OCI-LY7 (cell line): ENCODE data around the gene PRF1.

Source experiments
- EZH2phosphoT487 ChIP-seq: fragments of 200-600 bp; sonication (generic); IDR thresholded peaks from 2 replicates; pipeline ENCODE4 v1.6.1; 2018; ENCODE audit warnings: low read depth, borderline replicate concordance, mild to moderate bottlenecking, mixed run types, antibody characterized with exemption, low read length, moderate library complexity, mixed read lengths
- TF ChIP-seq, protein P1 (sequence below): fragments of 200-600 bp; sonication (generic); conservative IDR thresholded peaks from 2 replicates; pipeline ENCODE4 v1.5.1; 2014; ENCODE audit warnings: mild to moderate bottlenecking, antibody characterized with exemption, low read length, moderate library complexity, mixed read lengths

DNA sequence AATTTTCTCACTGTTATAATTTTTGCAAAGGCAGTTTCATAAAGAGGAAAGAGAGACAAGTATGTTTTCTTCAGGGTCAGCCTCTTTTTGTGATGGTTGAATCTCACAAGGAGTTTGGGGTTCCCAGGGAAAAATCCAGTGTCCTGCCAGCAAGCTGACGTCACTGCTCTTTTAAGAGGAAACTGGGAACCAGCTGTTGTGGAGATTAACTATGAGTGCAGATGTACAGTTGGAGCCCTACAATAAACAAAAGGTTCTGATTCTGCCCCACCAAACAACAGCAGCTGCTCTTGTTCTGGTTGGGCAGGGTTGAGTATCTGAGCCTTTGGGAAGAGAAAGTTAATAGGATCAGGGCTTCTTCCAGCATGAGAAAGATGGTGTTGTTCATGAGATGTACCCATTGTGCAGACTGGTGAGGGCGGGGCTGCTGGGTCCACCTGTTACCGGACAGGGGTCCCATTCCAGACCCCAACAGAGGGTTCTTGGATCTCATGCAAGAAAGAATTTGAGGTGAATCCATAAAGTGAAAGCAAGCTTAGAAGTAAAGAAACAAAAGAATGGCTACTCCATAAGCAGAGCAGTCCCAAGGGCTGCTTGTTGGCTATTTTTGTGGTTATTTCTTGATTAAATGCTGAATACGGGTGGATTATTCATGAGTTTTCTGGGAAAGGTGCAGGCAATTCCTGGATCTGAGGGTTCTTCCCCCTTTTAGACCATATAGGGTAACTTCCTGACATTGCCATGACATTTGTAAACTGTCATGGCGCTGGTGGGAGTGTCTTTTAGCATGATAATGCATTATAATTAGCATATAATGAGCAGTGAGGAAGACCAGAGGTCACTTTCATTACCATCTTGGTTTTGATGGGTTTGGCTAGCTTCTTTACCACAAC, 12.5 kb downstream of the PRF1 start:
- TF ChIP-seq, protein P1, sequence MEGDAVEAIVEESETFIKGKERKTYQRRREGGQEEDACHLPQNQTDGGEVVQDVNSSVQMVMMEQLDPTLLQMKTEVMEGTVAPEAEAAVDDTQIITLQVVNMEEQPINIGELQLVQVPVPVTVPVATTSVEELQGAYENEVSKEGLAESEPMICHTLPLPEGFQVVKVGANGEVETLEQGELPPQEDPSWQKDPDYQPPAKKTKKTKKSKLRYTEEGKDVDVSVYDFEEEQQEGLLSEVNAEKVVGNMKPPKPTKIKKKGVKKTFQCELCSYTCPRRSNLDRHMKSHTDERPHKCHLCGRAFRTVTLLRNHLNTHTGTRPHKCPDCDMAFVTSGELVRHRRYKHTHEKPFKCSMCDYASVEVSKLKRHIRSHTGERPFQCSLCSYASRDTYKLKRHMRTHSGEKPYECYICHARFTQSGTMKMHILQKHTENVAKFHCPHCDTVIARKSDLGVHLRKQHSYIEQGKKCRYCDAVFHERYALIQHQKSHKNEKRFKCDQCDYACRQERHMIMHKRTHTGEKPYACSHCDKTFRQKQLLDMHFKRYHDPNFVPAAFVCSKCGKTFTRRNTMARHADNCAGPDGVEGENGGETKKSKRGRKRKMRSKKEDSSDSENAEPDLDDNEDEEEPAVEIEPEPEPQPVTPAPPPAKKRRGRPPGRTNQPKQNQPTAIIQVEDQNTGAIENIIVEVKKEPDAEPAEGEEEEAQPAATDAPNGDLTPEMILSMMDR: no peak
- TF ChIP-seq EZH2phosphoT487: no peak
